Measurements from ENCODE around the gene C4BPA. TPM values are rescaled to one million over a fixed set of nuclear protein-coding genes. Genes with fewer than 3 reads are reported as not detected.

C4BPA gene
- total and polyA plus RNA-seq, 2 of the 4 experiments (the other 2 are of a cell fraction): not detected

DNA sequence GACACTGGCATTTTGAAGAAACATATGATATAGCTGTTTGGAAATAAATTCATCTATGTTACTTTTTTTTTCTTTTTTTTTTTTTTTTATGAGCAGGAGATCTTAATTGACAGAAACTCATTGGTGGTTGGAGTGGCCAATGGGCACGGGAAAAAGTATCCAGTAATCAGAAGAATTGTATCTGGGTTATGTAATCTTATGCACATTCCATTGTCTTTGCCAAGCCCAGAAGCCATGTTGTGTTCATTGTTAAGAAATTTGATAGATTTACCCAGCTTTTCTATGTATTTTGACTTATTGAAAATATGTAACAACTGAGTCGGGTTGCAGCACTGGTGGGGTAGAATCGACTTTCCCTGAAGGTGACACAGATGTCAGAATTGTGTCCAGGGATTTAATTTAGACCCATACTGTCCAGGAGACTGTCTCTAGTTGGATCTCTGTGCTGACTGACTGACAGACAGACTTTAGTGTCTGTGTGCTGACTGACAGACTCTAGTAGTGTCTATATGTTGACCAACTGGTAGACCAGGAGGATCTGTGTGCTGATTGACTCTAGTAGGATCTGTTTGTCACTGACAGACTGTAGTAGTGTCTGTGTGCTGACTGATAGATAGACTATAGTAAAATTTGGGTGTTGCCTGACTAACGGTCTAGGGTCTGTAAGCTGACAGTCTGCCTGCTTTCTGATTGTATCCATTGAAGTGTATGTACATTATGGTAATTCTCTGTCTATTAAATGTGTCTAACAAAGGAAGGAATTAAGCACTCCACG is 27.7 kb upstream of the C4BPA start:
- ATAC-seq (ENCODE audit: low read depth) (no peak), DNase-seq (no peak)
- H3K4me3 ChIP-seq (ENCODE audit: insufficient read depth, low read depth, low read length): no peak overlapping the region
- no peak overlapping the region for H2BK120ac ChIP-seq (ENCODE audit: low read depth, low read length)
- H3K23ac ChIP-seq (ENCODE audit: low read depth, low read length): no peak overlapping the region
- no peaks in the 10 kb centered on the region for H3K36me3 ChIP-seq (ENCODE audit: control insufficient read depth, insufficient read depth, low read length)
- H3K9me3 ChIP-seq (ENCODE audit: control insufficient read depth, insufficient read depth, low read length): no peaks in the 10 kb centered on the region
- no peak overlapping the region for H2AFZ ChIP-seq (replicated peaks; ENCODE audit: low read length, poor library complexity)
- intact Hi-C loops (cut with micrococcal nuclease): loop anchor here (2.0 to 10.0 kb wide), 6 partner anchors 26 to 469 kb away; partner anchors contain the start of gene YOD1
- no peak overlapping the region for H2AK9ac ChIP-seq (replicated peaks; ENCODE audit: low read depth, low read length, poor library complexity)
- peaks cover 3% of the 10 kb centered on the region; the same call in 1 of the 2 replicates for H3K27me3 ChIP-seq (ENCODE audit: control insufficient read depth, insufficient read depth, low read length)
- no peak overlapping the region for H3K56ac ChIP-seq (ENCODE audit: extremely low read depth, insufficient read depth, low read length)
- H3K9ac ChIP-seq (ENCODE audit: low read depth, low read length): no peak overlapping the region
- dilution Hi-C loops (cut with HindIII; ENCODE audit: low sequenced_read_pairs, unreplicated experiment): no loop called here
- H4K5ac ChIP-seq (ENCODE audit: low read depth, low read length): no peak overlapping the region
- H3K27ac ChIP-seq (ENCODE audit: insufficient read depth, low read length): no peak overlapping the region
- H2BK15ac ChIP-seq (ENCODE audit: low read depth, low read length): no peak overlapping the region
- H3K14ac ChIP-seq (replicated peaks; ENCODE audit: low read depth, low read length): no peak overlapping the region
- ChIA-PET POLR2A (ENCODE audit: unreplicated experiment) (interaction anchor here (0.6 kb wide), 1 partner anchor 82 kb away, joined by 10 read pairs; no protein-coding TSS in a partner anchor), CTCF (interaction anchor here (1.0 to 2.2 kb wide), 2 partner anchors 23 to 329 kb away, joined by 3 to 5 read pairs; partner anchors contain the start of gene PFKFB2)
- no peak overlapping the region for H3K4me2 ChIP-seq (ENCODE audit: low read depth, low read length)
- H3K4me1 ChIP-seq (ENCODE audit: control insufficient read depth, insufficient read depth, low read length): no peaks in the 10 kb centered on the region
- no peak overlapping the region for H3K18ac ChIP-seq (ENCODE audit: low read depth, low read length)
- H4K91ac ChIP-seq (ENCODE audit: insufficient read depth, low read depth, low read length): no peak overlapping the region
- no peaks in the 10 kb centered on the region for H3K9me1 ChIP-seq (ENCODE audit: insufficient read depth, low read length)
- H3K79me1 ChIP-seq (ENCODE audit: low read depth in 1 of 2, low read length in 2 of 2): no peaks in the 10 kb centered on the region
- no peak overlapping the region for H4K8ac ChIP-seq (ENCODE audit: low read depth in 2 of 2, low read length in 2 of 2)
- H3K4ac ChIP-seq (ENCODE audit: low read depth, low read length): no peak overlapping the region
- in situ Hi-C loops (cut with MboI; ENCODE audit: low sequenced_read_pairs): loop anchor here (5.0 kb wide), 1 partner anchor 51 kb away; no protein-coding TSS in a partner anchor
- BruUV-seq (replicated peaks): no TSS peak
- H2BK20ac ChIP-seq (ENCODE audit: low read depth, low read length): no peak overlapping the region
- no peak overlapping the region for H2AK5ac ChIP-seq (ENCODE audit: low read depth, low read length)
- WGBS, 2 experiments (ENCODE audit: extremely low coverage in 2 of 2, insufficient read length in 1 of 2): no CpG with 5 or more reads among the region's 5 CpGs
- H2BK5ac ChIP-seq (ENCODE audit: low read depth, low read length, poor library complexity, severe bottlenecking): no peak overlapping the region
- H4K20me1 ChIP-seq (ENCODE audit: insufficient read depth, low read length): no peaks in the 10 kb centered on the region
- no peak for TF ChIP-seq SMC3 (IDR thresholded peaks at IDR 0.05; ENCODE audit: low read depth, low read length)
- TF ChIP-seq MXI1 (IDR thresholded peaks at IDR 0.05; ENCODE audit: borderline replicate concordance, low read depth, low read length): no peak
- TF ChIP-seq, protein P1, sequence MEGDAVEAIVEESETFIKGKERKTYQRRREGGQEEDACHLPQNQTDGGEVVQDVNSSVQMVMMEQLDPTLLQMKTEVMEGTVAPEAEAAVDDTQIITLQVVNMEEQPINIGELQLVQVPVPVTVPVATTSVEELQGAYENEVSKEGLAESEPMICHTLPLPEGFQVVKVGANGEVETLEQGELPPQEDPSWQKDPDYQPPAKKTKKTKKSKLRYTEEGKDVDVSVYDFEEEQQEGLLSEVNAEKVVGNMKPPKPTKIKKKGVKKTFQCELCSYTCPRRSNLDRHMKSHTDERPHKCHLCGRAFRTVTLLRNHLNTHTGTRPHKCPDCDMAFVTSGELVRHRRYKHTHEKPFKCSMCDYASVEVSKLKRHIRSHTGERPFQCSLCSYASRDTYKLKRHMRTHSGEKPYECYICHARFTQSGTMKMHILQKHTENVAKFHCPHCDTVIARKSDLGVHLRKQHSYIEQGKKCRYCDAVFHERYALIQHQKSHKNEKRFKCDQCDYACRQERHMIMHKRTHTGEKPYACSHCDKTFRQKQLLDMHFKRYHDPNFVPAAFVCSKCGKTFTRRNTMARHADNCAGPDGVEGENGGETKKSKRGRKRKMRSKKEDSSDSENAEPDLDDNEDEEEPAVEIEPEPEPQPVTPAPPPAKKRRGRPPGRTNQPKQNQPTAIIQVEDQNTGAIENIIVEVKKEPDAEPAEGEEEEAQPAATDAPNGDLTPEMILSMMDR (conservative IDR thresholded peaks at IDR 0.05; ENCODE audit: low read depth, low read length): no peak
- TF ChIP-seq FOS (IDR thresholded peaks at IDR 0.05; ENCODE audit: low read depth, low read length): no peak
- TF ChIP-seq RCOR1 (IDR thresholded peaks at IDR 0.05; ENCODE audit: insufficient replicate concordance, low read length): no peak
- TF ChIP-seq BHLHE40 (IDR thresholded peaks at IDR 0.05; ENCODE audit: low read depth, low read length): no peak
- TF ChIP-seq RFX5 (IDR thresholded peaks at IDR 0.05; ENCODE audit: low read depth, low read length): no peak
- TF ChIP-seq, protein P2, sequence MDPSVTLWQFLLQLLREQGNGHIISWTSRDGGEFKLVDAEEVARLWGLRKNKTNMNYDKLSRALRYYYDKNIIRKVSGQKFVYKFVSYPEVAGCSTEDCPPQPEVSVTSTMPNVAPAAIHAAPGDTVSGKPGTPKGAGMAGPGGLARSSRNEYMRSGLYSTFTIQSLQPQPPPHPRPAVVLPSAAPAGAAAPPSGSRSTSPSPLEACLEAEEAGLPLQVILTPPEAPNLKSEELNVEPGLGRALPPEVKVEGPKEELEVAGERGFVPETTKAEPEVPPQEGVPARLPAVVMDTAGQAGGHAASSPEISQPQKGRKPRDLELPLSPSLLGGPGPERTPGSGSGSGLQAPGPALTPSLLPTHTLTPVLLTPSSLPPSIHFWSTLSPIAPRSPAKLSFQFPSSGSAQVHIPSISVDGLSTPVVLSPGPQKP (IDR thresholded peaks at IDR 0.05; ENCODE audit: borderline replicate concordance, low read depth, low read length): no peak
- no peak for TF ChIP-seq RAD21 (IDR thresholded peaks at IDR 0.05; ENCODE audit: low read length)
- TF ChIP-seq POLR2A (IDR thresholded peaks at IDR 0.05; ENCODE audit: low read depth, low read length): no peak
- no peak for TF ChIP-seq CEBPB (IDR thresholded peaks at IDR 0.05; ENCODE audit: low read depth, low read length)
- TF ChIP-seq MAFK (IDR thresholded peaks at IDR 0.05; ENCODE audit: low read depth, low read length): no peak
- TF ChIP-seq MAZ (IDR thresholded peaks at IDR 0.05; ENCODE audit: borderline replicate concordance, low read depth, low read length): no peak
- TF ChIP-seq CHD1 (IDR thresholded peaks at IDR 0.05; ENCODE audit: low read depth, low read length): no peak
- TF ChIP-seq NFE2L2 (IDR thresholded peaks at IDR 0.05; ENCODE audit: low read depth, low read length): no peak

Measured in IMR-90 (cell line).